Gastroesophageal sphincter (tissue), 4 donors: ENCODE measurements around the gene FOXRED2. TPM values are rescaled to one million over a fixed set of nuclear protein-coding genes. Genes with fewer than 3 reads are reported as not detected.
A peak's percentile ranks its signal among the peaks of the same experiment; 100 is the strongest.

Experiments
- ATAC-seq: fragments of 150-250 bp; one replicate; pipeline ENCODE4 v1.9.1; 2016; ENCODE audit warnings: mild to moderate bottlenecking, moderate library complexity
- H3K27ac ChIP-seq, 4 donors: fragments of 200-600 bp; sonication (generic) in 3 of 4; 1 replicate in 3 of 4; 2 replicates in 1 of 4; pipeline ENCODE4 v1.5.1; 2016 to 2019
- H3K27me3 ChIP-seq: fragments of 200-600 bp; sonication (generic); one replicate; pipeline ENCODE4 v1.5.1; 2019
- H3K36me3 ChIP-seq, 2 donors: fragments of 200-600 bp; sonication (generic); one replicate each; pipeline ENCODE4 v1.5.1; 2019; ENCODE audit warnings: control low read depth in 1 of 2
- H3K4me1 ChIP-seq, 3 donors: fragments of 200-600 bp; sonication (generic); 1 replicate in 2 of 3; 2 replicates in 1 of 3; pipeline ENCODE4 v1.5.1; 2016 to 2019; ENCODE audit warnings: control low read depth in 2 of 3
- H3K4me3 ChIP-seq, 2 donors: fragments of 200-600 bp; sonication (generic); one replicate each; pipeline ENCODE4 v1.5.1; 2019; ENCODE audit warnings: mild to moderate bottlenecking in 1 of 2, moderate library complexity in 1 of 2
- H3K9me3 ChIP-seq, 3 donors: fragments of 200-600 bp; sonication (generic); one replicate each; pipeline ENCODE4 v1.5.1; 2017 to 2019; ENCODE audit warnings: control low read depth in 2 of 3
- EP300 ChIP-seq: sonication (generic); formaldehyde crosslinking; IDR thresholded peaks from one replicate; pipeline ENCODE4 v1.6.1; 2017; ENCODE audit warnings: antibody characterized with exemption, mild to moderate bottlenecking
- POLR2A ChIP-seq, 2 donors: fragments of 450-650 bp; IDR thresholded peaks; one replicate each; pipeline ENCODE4 v1.6.1; 2017; ENCODE audit warnings: antibody characterized with exemption in 2 of 2, mild to moderate bottlenecking in 2 of 2, moderate library complexity in 1 of 2
- POLR2AphosphoS5 ChIP-seq: sonication (generic); formaldehyde crosslinking; IDR thresholded peaks from one replicate; pipeline ENCODE4 v1.6.1; 2017; ENCODE audit warnings: antibody characterized with exemption
- WGBS, 2 donors: methylation state at CpG; one replicate each; pipeline ENCODE4 v1.1.5; 2018; ENCODE audit warnings: low coverage in 1 of 2; 5-methylcytosine and 5-hydroxymethylcytosine counted together
- total RNA-seq, 4 donors: library from RNA; depleted of rRNA; stranded (reverse); fragments of >200 nt; gene quantifications; one replicate each; pipeline ENCODE4 v1.1.0, GENCODE V29; 2016
- TF ChIP-seq, protein P1 (sequence below), 4 experiments: fragments of 200-600 bp in 2 of 4; fragments of 450-650 bp in 2 of 4; sonication (generic) in 1 of 4; IDR thresholded peaks; one replicate each; pipeline ENCODE4 v1.5.1; 2017 to 2019; ENCODE audit warnings: antibody characterized with exemption in 4 of 4, mild to moderate bottlenecking in 2 of 4, moderate library complexity in 2 of 4

FOXRED2 gene
- total RNA-seq, 4 donors from 2014 or later: 3.1 to 7.3 (median 4.6) TPM

DNA sequence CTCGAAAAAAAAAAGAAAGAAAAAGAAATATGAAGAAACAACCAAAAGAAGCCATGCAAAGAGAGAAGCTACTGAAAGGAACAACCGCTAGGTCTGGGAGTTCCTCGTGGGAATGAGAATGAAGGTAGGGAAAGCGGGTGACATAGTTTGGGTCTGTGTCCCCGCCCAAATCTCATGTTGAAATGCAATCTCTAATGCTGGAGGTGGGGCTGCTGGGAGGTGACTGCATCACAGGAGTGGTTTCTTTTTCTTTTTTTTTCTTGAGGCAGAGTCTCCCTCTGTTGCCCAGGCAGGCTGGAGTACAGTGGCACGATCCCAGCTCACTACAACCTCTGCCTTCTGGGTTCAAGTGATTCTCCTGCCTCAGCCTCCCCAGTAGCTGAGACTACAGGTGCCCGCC is 15.7 kb downstream of the FOXRED2 start:
- Histone ChIP-seq H3K4me3 (no peak overlapping the region), H3K36me3 (peaks cover 0 to 67% of the 10 kb centered on the region in 2 donors), H3K4me1 (no peaks in the 10 kb centered on the region), H3K27me3 (no peaks in the 10 kb centered on the region), H3K27ac (no peak overlapping the region), H3K9me3 (no peaks in the 10 kb centered on the region)
- TF ChIP-seq, protein P1, sequence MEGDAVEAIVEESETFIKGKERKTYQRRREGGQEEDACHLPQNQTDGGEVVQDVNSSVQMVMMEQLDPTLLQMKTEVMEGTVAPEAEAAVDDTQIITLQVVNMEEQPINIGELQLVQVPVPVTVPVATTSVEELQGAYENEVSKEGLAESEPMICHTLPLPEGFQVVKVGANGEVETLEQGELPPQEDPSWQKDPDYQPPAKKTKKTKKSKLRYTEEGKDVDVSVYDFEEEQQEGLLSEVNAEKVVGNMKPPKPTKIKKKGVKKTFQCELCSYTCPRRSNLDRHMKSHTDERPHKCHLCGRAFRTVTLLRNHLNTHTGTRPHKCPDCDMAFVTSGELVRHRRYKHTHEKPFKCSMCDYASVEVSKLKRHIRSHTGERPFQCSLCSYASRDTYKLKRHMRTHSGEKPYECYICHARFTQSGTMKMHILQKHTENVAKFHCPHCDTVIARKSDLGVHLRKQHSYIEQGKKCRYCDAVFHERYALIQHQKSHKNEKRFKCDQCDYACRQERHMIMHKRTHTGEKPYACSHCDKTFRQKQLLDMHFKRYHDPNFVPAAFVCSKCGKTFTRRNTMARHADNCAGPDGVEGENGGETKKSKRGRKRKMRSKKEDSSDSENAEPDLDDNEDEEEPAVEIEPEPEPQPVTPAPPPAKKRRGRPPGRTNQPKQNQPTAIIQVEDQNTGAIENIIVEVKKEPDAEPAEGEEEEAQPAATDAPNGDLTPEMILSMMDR (IDR thresholded peaks at IDR 0.05): no peak
- TF ChIP-seq POLR2A (IDR thresholded peaks at IDR 0.05) (no peak), EP300 (no peak), POLR2AphosphoS5 (no peak)
- WGBS, 2 donors: 91 to 98% methylated on average over 5 to 6 of the region's 7 CpGs
- no peak for ATAC-seq

DNA sequence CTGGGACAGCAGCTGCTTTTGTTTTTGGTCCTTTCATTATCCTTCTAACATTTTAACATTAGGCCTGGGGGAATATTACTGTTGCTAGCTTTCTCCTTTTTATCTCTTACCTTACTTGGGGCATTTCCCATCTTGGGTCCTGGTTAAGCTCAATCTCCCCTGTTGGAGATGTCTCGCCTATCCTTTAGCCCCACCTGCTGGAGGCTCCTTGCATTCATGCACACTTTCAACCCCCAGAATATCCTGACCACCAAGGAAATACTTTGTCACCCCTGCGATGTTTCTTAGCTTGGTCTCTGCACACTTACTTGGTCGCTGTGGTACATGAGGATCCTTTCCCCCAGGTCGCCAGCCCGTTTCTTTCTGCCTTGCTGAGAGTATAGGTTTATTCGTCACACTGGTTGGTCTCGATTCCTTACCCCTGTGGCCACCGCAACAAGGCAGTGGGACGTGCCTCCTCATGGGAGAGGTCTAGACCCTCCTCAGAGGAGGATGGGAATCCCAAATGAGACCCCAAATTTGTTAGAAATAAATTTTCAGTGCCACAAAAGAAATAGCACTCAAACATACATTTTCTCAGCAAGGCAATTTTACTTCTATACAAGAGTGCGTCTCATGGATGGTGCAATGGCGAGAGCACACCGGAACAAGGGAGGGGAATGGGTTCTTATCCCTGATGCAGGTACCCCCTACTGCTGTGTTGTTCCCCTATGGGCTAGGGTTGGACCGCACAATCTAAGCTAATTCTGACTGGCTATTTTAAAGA is 20.0 kb downstream of the FOXRED2 start:
- Histone ChIP-seq H3K4me3 (no peak overlapping the region), H3K27ac (no peak overlapping the region)
- TF ChIP-seq EP300 (no peak), POLR2A (IDR thresholded peaks at IDR 0.05) (no peak), POLR2AphosphoS5 (peak; percentile 66)
- TF ChIP-seq, protein P1 (IDR thresholded peaks at IDR 0.05): peak in 3 of 4 experiments; percentile 72 to 86 (median 75)

DNA sequence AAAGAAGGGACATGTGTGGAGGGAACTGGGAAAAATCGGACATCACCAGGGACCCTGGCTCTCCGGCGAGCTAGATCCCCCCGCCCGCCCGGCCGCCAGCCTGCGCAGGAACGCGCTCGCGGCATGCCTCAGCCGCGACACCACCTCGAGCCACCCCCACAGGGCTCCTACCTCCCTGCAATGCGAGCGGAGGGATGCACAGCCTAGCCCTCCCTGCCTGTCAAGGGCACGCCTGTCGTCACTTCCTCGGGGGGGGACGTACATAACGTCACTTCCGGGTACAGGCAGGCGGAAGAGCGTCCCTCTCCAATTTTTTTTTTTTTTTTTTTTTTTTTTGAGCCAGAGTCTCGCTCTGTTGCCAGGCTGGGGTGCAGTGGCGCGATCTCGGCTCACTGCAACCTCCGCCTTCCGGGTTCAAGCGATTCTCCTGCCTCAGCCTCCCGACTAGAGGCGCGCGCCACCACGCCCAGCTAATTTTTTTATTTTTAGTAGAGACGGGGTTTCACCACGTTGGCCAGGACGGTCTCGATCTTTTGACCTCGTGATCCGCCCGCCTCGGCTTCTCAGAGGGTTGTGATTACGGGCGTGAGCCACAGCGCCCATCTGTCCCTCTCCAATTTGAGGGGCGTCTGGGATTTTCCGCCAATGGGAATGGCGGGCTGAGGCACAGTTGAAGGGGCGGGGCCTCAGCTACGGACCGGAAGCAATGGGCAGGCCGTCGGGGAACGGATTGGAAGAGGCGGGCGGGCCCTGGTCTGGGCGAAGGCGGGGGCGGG is 25.3 kb downstream of the FOXRED2 start, which contains the start of gene TXN2:
TSS of gene TXN2 (minus strand) at position 248 of the 776 bp plus-strand sequence. CDS start 803 bp downstream, outside the sequence.
- Histone ChIP-seq H3K27me3 (no peaks in the 10 kb centered on the region), H3K36me3 (peaks cover 0 to 34% of the 10 kb centered on the region in 2 donors), H3K9me3 (no peaks in the 10 kb centered on the region), H3K4me1 (peaks cover 3 to 37% (median 8%) of the 10 kb centered on the region in 3 donors), H3K4me3 (peak within 1 kb of the TSS; percentile 66 to 79), H3K27ac (peak within 1 kb of the TSS; percentile 91 to 98 (median 94))
- ATAC-seq: peak; percentile 94
- TF ChIP-seq, protein P1 (IDR thresholded peaks at IDR 0.05): no peak
- TF ChIP-seq POLR2AphosphoS5: peak; percentile 97
- TF ChIP-seq POLR2A (IDR thresholded peaks at IDR 0.05): peak; percentile 84 to 87
- WGBS, 2 donors: 1% methylated on average over 15 to 33 of the region's 62 CpGs

More for the DNA sequence above, 20.0 kb downstream of the FOXRED2 start:
- Histone ChIP-seq H3K36me3 (peaks cover 0 to 31% of the 10 kb centered on the region in 2 donors), H3K4me1 (peaks cover 0 to 8% (median 0%) of the 10 kb centered on the region in 3 donors), H3K27me3 (no peaks in the 10 kb centered on the region), H3K9me3 (no peaks in the 10 kb centered on the region)
- ATAC-seq: no peak
- WGBS, 2 donors: 74 to 100% methylated on average over 3 to 11 of the region's 13 CpGs

DNA sequence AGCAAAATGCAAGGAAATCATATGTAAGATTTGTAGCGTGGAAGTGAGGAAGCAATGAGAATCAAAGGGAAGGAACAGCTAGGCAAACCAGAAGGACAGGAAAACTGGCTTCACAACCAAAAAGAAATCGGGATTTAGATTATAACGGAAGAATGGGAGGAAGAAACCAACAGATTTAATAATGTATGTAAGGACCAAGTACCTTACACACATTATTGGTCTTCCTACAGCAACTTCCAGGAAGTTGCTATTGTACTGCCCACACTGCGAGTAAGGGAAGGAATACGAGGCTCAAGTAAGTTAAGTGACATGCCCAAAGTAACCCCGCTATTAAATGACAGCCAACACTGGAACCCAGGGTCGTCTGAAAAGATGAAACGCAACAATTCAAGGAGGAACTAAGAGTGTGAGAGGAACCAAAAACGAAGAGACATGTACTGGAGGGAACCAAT is 25.9 kb downstream of the FOXRED2 start:
- H3K27ac ChIP-seq: peak overlapping the region; percentile 91 to 98 (median 94)
- WGBS, 2 donors: 8 to 21% methylated on average over 9 of the region's 9 CpGs
- no peaks in the 10 kb centered on the region for H3K9me3 ChIP-seq

More for the DNA sequence above, 25.9 kb downstream of the FOXRED2 start:
- peaks cover 3 to 37% (median 8%) of the 10 kb centered on the region in 3 donors for H3K4me1 ChIP-seq
- TF ChIP-seq POLR2A (IDR thresholded peaks at IDR 0.05) (no peak), EP300 (no peak), POLR2AphosphoS5 (no peak)
- TF ChIP-seq, protein P1 (IDR thresholded peaks at IDR 0.05): no peak
- no peak for ATAC-seq
- H3K36me3 ChIP-seq: peaks cover 0 to 40% of the 10 kb centered on the region in 2 donors
- peak overlapping the region; percentile 66 to 79 for H3K4me3 ChIP-seq
- no peaks in the 10 kb centered on the region for H3K27me3 ChIP-seq
